ENCODE results near the gene ABHD1.

The ABHD1 gene

DNA sequence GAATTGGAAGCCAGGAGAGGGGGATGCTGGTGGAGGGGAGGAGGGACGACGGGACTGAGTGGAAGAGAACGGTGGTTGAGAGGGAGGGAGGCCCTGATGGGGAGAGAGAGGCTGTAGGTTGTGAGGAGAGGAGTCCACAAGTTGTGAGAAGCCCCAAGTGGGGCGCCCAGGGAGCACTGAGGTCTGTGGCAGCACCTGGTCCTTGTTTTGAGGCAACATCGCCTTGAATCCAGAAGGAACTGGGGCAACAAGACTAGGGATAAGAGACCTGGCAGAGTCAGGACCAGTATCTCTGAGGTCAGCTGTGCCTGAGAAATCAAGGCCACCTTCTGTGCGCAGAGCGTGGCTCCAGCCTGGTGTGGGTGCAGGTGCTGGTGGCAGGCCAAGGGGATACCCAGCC lies 14.5 kb downstream of the ABHD1 start:
- no peak for DNase-seq

- DNase-seq: no peak
Measured at GRCh38 chr2:27139310-27139709, 15.7 kb downstream of the ABHD1 start, which contains the start of gene PRR30. TSS of gene PRR30 (minus strand) at chr2:27139410. CDS start at chr2:27138329, 1,081 bp downstream.

GRCh38 chr2:27143285-27143684 lies 19.7 kb downstream of the ABHD1 start:
- DNase-seq: no peak

- no peak for DNase-seq
Measured at GRCh38 chr2:27145682-27146081, 22.1 kb downstream of the ABHD1 start.

GRCh38 chr2:27147935-27148334 lies 24.3 kb downstream of the ABHD1 start:
- DNase-seq: no peak

DNA sequence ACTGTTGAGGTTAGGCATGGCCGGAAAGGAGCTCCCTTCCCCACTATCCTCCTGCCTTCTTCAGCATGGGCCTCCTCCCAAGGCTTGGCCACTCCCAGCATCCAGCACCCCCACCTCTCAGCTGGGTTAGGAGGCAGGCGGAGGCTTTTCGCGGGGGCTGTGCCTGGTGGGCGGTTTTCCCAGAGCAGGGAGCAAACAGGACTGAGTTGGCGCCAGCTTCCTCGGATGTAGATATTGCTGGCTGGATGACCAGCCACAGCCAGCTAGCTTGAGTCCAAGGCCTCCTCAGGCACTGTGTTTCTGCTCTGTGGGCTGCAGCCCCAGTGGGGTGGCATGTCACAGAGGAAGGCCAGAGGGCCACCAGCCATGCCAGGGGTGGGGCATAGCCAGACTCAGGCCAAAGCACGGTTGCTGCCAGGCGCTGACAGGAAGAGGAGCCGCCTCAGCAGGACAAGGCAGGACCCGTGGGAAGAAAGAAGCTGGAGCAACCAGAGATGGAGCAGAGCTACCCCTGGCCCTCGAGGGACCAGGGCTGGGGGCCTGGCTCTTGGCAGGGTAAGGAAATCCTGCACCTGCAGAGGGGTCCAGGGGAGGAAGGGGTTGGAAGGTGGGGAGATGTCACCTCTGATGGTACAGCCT lies 25.3 kb downstream of the ABHD1 start, which contains the start of gene TCF23:
TCF23 (plus strand) TSS at position 204 of the 639 bp plus-strand sequence; CDS start at position 334, 130 bp downstream.
- no peak for DNase-seq

GRCh38 chr2:27149570-27150405 lies 26.2 kb downstream of the ABHD1 start:
- no peak for DNase-seq

- no peak for DNase-seq
Measured at GRCh38 chr2:27150639-27151230, 27.1 kb downstream of the ABHD1 start.

DNA sequence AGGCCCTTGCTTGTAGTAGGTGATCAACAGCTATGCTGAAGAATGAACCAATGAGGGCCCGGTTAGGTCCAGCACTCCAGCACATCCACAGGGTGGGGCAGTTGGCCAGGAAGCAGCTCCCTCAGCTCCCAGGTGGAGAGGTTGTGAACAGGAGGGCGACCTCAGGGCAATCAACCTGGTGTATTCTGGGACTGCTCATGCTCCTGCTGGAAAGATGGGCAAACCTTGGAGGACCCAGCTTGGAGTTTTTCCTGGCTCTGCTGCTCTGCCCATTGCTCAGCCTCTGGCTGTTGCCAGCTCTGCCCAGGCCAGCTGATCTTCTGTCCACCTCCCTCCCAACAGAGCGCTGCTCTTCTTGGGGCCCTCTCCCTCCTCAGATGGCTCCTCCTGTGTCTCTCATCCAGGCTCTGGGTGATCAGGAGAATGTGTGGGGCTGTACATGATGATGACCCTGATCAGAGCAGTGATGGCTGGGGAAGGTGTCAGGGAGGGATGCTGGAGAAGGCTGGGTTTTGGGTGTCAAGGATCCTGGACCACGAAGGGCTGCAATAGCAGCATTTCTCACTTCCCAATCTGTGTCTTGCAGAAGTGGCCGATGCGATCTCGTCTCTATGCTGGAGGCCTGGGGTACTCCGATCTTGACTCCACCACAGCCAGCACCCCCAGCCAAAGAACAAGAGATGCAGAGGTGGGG lies 28.6 kb downstream of the ABHD1 start:
- no peak for DNase-seq

DNA sequence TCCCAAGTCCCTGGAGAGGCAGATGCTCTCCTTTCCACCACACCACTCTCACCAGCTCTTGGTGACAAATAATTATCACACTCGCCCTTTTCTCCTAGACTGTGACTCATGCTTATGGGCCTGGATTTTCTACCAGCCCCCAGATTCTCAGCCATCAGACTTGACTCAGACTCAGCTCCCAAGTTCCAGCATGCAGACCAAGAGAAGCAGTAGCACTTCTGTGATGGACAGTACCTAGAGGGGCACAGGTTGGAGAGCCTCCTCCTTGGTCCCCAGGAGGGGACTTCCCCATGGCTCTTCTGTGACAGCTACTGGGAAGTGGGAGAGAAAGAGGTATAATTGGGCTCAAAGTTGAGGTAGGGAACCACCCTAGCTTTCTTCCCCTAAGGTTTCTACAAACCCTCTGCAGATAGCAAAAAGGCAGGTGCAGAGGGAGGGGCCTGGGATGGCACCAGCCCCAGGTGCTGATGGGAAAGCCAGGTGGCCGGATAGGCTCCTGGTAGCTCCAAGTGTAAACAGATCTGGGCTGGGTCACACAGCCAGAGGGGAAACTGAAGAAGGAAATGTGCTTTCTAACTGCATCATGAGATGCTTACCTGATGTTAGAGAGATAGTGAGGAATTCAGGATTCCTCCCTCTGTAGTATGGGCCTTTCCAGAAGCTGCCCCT lies 29.3 kb downstream of the ABHD1 start:
- no peak for DNase-seq

DNA sequence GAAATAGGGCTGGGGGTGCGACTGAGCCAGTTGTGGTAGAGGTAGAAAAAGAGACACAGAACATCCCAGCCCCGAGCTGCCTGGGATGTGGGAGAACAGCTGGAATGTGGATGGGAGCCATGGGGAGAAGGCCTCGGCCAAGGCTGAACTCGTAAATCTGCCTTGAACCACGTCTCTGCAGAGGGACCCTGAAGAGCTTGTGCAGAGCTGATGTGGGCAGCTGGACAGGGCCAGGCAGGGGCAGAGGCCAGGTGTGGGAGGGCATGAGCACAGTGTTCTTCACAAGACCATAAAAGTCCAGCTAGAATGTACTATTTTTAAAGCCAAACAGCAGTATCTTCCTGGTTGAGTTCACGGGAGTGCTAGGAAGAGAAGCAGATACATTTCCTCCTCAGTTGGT lies 30.9 kb downstream of the ABHD1 start:
- no peak for DNase-seq

GRCh38 chr2:27155069-27155520 lies 31.5 kb downstream of the ABHD1 start:
- no peak for DNase-seq

DNA sequence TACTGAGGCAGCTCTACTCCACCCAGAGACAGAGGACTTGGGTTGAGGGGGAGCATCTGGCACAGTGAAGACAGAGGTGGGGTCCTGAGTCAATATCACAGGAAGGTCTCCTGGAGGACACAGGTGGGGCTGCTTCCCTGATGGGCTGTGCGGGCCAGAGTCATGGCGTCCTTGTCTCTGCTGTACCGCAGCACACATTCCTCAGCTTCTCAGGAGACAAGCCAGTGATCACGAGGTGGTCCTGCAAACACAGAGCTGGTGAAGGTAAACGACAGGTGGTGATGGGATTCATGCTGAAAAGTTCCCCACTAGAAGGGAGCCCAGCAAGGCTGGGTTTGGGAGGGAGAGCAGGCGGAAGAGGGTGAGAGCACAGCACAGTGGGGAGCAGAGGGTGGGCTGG lies 34.9 kb downstream of the ABHD1 start:
- DNase-seq: no peak

DNA sequence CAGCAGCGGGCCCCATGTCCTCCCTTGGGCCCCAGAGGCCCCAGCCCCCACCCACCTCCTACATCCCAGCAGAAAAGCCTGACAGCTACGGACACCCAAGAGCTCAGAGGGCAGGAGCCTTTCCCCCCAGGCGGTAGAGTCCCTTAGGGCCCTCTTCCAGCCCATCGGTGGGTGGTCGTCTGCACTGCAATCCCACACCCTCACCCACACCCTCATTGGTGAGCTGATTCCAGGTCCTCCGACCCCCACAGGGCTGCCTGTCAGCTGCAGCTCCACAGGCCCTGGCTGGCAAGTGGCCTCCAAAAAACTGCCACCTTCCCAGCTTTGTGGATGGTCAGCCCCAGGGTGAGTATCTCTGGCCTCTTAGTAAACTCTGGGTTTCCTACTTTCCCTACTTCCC lies 35.7 kb downstream of the ABHD1 start:
- no peak for DNase-seq

GRCh38 chr2:27160191-27160590 lies 36.6 kb downstream of the ABHD1 start:
- no peak for DNase-seq

GRCh38 chr2:27162151-27163121 lies 38.8 kb downstream of the ABHD1 start:
- DNase-seq: no peak

- no peak for DNase-seq
Measured at GRCh38 chr2:27164960-27165763, 41.5 kb downstream of the ABHD1 start.

- no peak for DNase-seq
Measured at GRCh38 chr2:27170581-27171337, 47.1 kb downstream of the ABHD1 start.

DNA sequence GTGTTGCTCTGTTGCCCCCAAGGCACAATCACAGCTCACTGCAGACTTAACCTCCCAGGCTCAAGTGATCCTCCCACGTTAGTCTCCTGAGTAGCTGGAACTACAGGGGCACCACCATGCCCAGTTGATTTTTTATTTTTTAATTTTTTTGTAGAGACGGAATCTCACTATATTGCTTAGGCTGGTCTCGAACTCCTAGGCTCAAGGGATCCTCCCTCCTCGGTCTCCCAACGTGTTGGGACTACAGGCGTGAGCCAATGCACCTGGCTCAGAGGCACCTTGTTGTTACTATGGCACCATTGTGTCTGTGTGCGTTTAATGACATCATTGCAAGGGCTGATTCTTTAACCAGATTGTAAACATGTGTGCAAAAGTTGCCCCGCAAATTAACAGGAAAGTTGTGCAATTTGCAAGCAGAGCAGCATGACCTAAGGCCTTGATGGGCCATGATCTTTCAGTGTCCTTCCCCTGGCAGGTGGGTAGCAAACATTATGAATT lies 47.8 kb downstream of the ABHD1 start:
- DNase-seq: no peak
